Ishikawa (cell line): ENCODE measurements around the gene SMIM9.

Experiments
- EGR1 ChIP-seq: IDR thresholded peaks from 2 replicates; pipeline ENCODE4 v1.6.1; 2012
- FOXM1 ChIP-seq: IDR thresholded peaks from 2 replicates; pipeline ENCODE4 v1.6.1; 2012; ENCODE audit warnings: low read depth, borderline replicate concordance
- REST ChIP-seq: IDR thresholded peaks from 2 replicates; pipeline ENCODE4 v1.6.1; 2012; ENCODE audit warnings: low read depth, mild to moderate bottlenecking
- TCF12 ChIP-seq: IDR thresholded peaks from 2 replicates; pipeline ENCODE4 v1.6.1; 2012; ENCODE audit warnings: low read depth
- YY1 ChIP-seq: IDR thresholded peaks from 2 replicates; pipeline ENCODE4 v1.6.1; 2012; ENCODE audit warnings: low read depth

DNA sequence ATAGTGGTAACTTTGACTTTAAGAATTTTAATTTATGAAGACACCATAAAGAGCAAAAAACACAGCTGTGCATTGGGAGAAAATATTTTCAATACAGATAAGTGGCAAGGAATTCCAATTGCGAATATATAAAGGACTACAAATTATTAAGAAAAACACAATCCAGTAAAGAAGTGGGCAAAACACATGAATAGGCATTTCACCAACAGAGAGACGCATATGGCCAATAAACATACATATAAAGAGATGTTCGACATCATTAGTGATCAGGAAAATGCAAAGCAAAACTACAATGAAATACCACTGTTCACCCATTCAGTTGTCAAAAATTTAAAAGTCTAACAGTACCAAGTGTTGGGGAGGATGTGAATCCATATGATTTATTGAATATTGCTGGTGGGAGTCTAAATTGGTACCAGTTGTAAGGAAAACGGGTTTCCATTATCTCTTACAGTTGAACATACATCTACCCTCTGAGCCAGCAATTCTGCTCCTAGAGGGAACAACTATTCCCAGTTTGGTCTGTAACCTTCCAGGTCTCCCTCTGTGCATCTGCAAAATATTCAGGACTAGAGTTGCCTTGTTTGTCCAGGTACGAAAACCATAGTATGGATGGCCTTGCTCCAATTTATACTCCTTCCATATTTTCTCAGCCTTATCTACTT, 27.5 kb downstream of the SMIM9 start:
- TF ChIP-seq YY1 (no peak), EGR1 (no peak), REST (no peak), TCF12 (no peak), FOXM1 (no peak)
